Measurements from ENCODE around the gene EPHA10.

The EPHA10 gene

GRCh38 chr1:37672136-37672870 is 92.6 kb downstream of the EPHA10 start:
- TF ChIP-seq EZH2phosphoT487 (IDR thresholded peaks at IDR 0.05; ENCODE audit: borderline replicate concordance) (no peak), CTCF (conservative IDR thresholded peaks at IDR 0.05; ENCODE audit: low read length) (no peak)
- no peaks in the 10 kb centered on the region for H3K36me3 ChIP-seq (ENCODE audit: insufficient read depth, low read length)
- no peaks in the 10 kb centered on the region for H4K20me1 ChIP-seq (ENCODE audit: insufficient read depth, low read length, poor library complexity, severe bottlenecking)
- no peaks in the 10 kb centered on the region for H3K9me2 ChIP-seq (replicated peaks; ENCODE audit: low read depth, low read length)
- no peaks in the 10 kb centered on the region for H3K27me3 ChIP-seq (ENCODE audit: insufficient read depth, low read length, poor library complexity, severe bottlenecking)
- H3F3A ChIP-seq (ENCODE audit: low read depth) = no peaks in the 10 kb centered on the region
- H3K4me1 ChIP-seq (ENCODE audit: insufficient read depth, low read length, poor library complexity, severe bottlenecking) = peaks cover 12% of the 10 kb centered on the region
- no peaks in the 10 kb centered on the region for H3K9me3 ChIP-seq (ENCODE audit: insufficient read depth, low read depth, low read length)
- H2AFZ ChIP-seq (ENCODE audit: low read length) = no peak overlapping the region
- no peaks in the 10 kb centered on the region for H3K79me2 ChIP-seq (ENCODE audit: insufficient read depth, low read length)
- H3K4me2 ChIP-seq (ENCODE audit: low read depth, low read length, poor library complexity, severe bottlenecking) = no peak overlapping the region
- H3K9ac ChIP-seq (ENCODE audit: low read depth, low read length, poor library complexity, severe bottlenecking) = no peak overlapping the region
- H3K4me3 ChIP-seq (ENCODE audit: low read length, poor library complexity, severe bottlenecking) = no peak overlapping the region

GRCh38 chr1:37671261-37671660 is 93.7 kb downstream of the EPHA10 start:
- H3K9me3 ChIP-seq (ENCODE audit: insufficient read depth, low read depth, low read length) = no peaks in the 10 kb centered on the region
- no peak overlapping the region for H3K9ac ChIP-seq (ENCODE audit: low read depth, low read length, poor library complexity, severe bottlenecking)
- H3K79me2 ChIP-seq (ENCODE audit: insufficient read depth, low read length) = no peaks in the 10 kb centered on the region
- H3K4me3 ChIP-seq (ENCODE audit: low read length, poor library complexity, severe bottlenecking) = no peak overlapping the region
- no peak overlapping the region for H2AFZ ChIP-seq (ENCODE audit: low read length)
- H3K4me1 ChIP-seq (ENCODE audit: insufficient read depth, low read length, poor library complexity, severe bottlenecking) = peaks cover 12% of the 10 kb centered on the region
- H3K4me2 ChIP-seq (ENCODE audit: low read depth, low read length, poor library complexity, severe bottlenecking) = no peak overlapping the region
- H3F3A ChIP-seq (ENCODE audit: low read depth) = no peaks in the 10 kb centered on the region
- no peaks in the 10 kb centered on the region for H4K20me1 ChIP-seq (ENCODE audit: insufficient read depth, low read length, poor library complexity, severe bottlenecking)
- no peaks in the 10 kb centered on the region for H3K36me3 ChIP-seq (ENCODE audit: insufficient read depth, low read length)
- H3K27me3 ChIP-seq (ENCODE audit: insufficient read depth, low read length, poor library complexity, severe bottlenecking) = no peaks in the 10 kb centered on the region
- TF ChIP-seq EZH2phosphoT487 (IDR thresholded peaks at IDR 0.05; ENCODE audit: borderline replicate concordance) (no peak), CTCF (conservative IDR thresholded peaks at IDR 0.05; ENCODE audit: low read length) (no peak)
- no peaks in the 10 kb centered on the region for H3K9me2 ChIP-seq (replicated peaks; ENCODE audit: low read depth, low read length)

GRCh38 chr1:37670133-37670532 is 94.8 kb downstream of the EPHA10 start:
- Histone ChIP-seq H3K4me2 (ENCODE audit: low read depth, low read length, poor library complexity, severe bottlenecking) (no peak overlapping the region), H3K36me3 (ENCODE audit: insufficient read depth, low read length) (no peaks in the 10 kb centered on the region), H3K9me3 (ENCODE audit: insufficient read depth, low read depth, low read length) (no peaks in the 10 kb centered on the region), H3K4me1 (ENCODE audit: insufficient read depth, low read length, poor library complexity, severe bottlenecking) (peaks cover 12% of the 10 kb centered on the region), H3K9ac (ENCODE audit: low read depth, low read length, poor library complexity, severe bottlenecking) (no peak overlapping the region), H2AFZ (ENCODE audit: low read length) (no peak overlapping the region), H3K27me3 (ENCODE audit: insufficient read depth, low read length, poor library complexity, severe bottlenecking) (no peaks in the 10 kb centered on the region), H3F3A (ENCODE audit: low read depth) (no peaks in the 10 kb centered on the region), H3K79me2 (ENCODE audit: insufficient read depth, low read length) (no peaks in the 10 kb centered on the region), H3K9me2 (replicated peaks; ENCODE audit: low read depth, low read length) (no peaks in the 10 kb centered on the region), H4K20me1 (ENCODE audit: insufficient read depth, low read length, poor library complexity, severe bottlenecking) (no peaks in the 10 kb centered on the region), H3K4me3 (ENCODE audit: low read length, poor library complexity, severe bottlenecking) (no peak overlapping the region)
- TF ChIP-seq CTCF (conservative IDR thresholded peaks at IDR 0.05; ENCODE audit: low read length) (no peak), EZH2phosphoT487 (IDR thresholded peaks at IDR 0.05; ENCODE audit: borderline replicate concordance) (no peak)
